ENCODE results near the gene SNX18. TPM values are rescaled to one million over a fixed set of nuclear protein-coding genes. Genes with fewer than 3 reads are reported as not detected.
"Not testable (repeated sequence)": the region's sequence is repeated elsewhere in the genome, so short reads cannot be mapped to it uniquely, and the experiment has no call there.

SNX18 gene
- polyA plus RNA-seq (2013, experiment 1 of 2), result 8.7 TPM
- polyA plus RNA-seq (2013, experiment 2 of 2), result 10.6 TPM

- H3K9me3 ChIP-seq (ENCODE audit: insufficient read depth, low read depth, low read length), result no peaks in the 10 kb centered on the region
- H3K27me3 ChIP-seq (ENCODE audit: insufficient read depth, low read length), result peaks cover 23% of the 10 kb centered on the region
- under 1% methylated on average over 88 of the region's 88 CpGs for WGBS
- H3K27ac ChIP-seq (ENCODE audit: low read depth, low read length), result peak within 1 kb of the TSS; percentile 62; the same call in 1 of the 2 replicates
- peak within 1 kb of the TSS; percentile 84 for H3K4me3 ChIP-seq (ENCODE audit: low read length)
- H3K9ac ChIP-seq (ENCODE audit: low read depth, low read length), result peak within 1 kb of the TSS; percentile 87
- H3K36me3 ChIP-seq (ENCODE audit: insufficient read depth, low read length), result no peaks in the 10 kb centered on the region
- H3K4me1 ChIP-seq (ENCODE audit: insufficient read depth, low read length), result peaks cover 22% of the 10 kb centered on the region
Observed at GRCh38 chr5:54517512-54518145, at the start of gene SNX18. TSS of gene SNX18 (plus strand) at chr5:54517759. CDS start at chr5:54517953, 194 bp downstream.

GRCh38 chr5:54469622-54470021 is 47.9 kb upstream of the SNX18 start:
- Histone ChIP-seq H3K36me3 (ENCODE audit: insufficient read depth, low read length) (no peaks in the 10 kb centered on the region), H3K27me3 (ENCODE audit: insufficient read depth, low read length) (no peaks in the 10 kb centered on the region), H3K4me3 (ENCODE audit: low read length) (no peak overlapping the region), H3K9me3 (ENCODE audit: insufficient read depth, low read depth, low read length) (no peaks in the 10 kb centered on the region), H3K27ac (ENCODE audit: low read depth, low read length) (no peak overlapping the region), H3K9ac (ENCODE audit: low read depth, low read length) (no peak overlapping the region), H3K4me1 (ENCODE audit: insufficient read depth, low read length) (no peaks in the 10 kb centered on the region)
- WGBS, result 81% methylated on average over 2 of the region's 2 CpGs

GRCh38 chr5:54470128-54470527 is 47.4 kb upstream of the SNX18 start:
- WGBS, result 95% methylated on average over 2 of the region's 2 CpGs
- H3K9me3 ChIP-seq (ENCODE audit: insufficient read depth, low read depth, low read length), result no peaks in the 10 kb centered on the region
- no peak overlapping the region for H3K4me3 ChIP-seq (ENCODE audit: low read length)
- no peaks in the 10 kb centered on the region for H3K36me3 ChIP-seq (ENCODE audit: insufficient read depth, low read length)
- no peak overlapping the region for H3K9ac ChIP-seq (ENCODE audit: low read depth, low read length)
- H3K27me3 ChIP-seq (ENCODE audit: insufficient read depth, low read length), result no peaks in the 10 kb centered on the region
- no peaks in the 10 kb centered on the region for H3K4me1 ChIP-seq (ENCODE audit: insufficient read depth, low read length)
- H3K27ac ChIP-seq (ENCODE audit: low read depth, low read length), result no peak overlapping the region

- H3K4me1 ChIP-seq (ENCODE audit: insufficient read depth, low read length), result no peaks in the 10 kb centered on the region
- no peaks in the 10 kb centered on the region for H3K9me3 ChIP-seq (ENCODE audit: insufficient read depth, low read depth, low read length)
- no peaks in the 10 kb centered on the region for H3K36me3 ChIP-seq (ENCODE audit: insufficient read depth, low read length)
- 88% methylated on average over 1 of the region's 1 CpG for WGBS
- H3K4me3 ChIP-seq (ENCODE audit: low read length), result no peak overlapping the region
- H3K27me3 ChIP-seq (ENCODE audit: insufficient read depth, low read length), result no peaks in the 10 kb centered on the region
- H3K9ac ChIP-seq (ENCODE audit: low read depth, low read length), result no peak overlapping the region
- H3K27ac ChIP-seq (ENCODE audit: low read depth, low read length), result no peak overlapping the region
Observed at GRCh38 chr5:54470677-54471076, 46.9 kb upstream of the SNX18 start.

- 76% methylated on average over 3 of the region's 3 CpGs for WGBS
- H3K4me1 ChIP-seq (ENCODE audit: insufficient read depth, low read length), result no peaks in the 10 kb centered on the region
- no peaks in the 10 kb centered on the region for H3K9me3 ChIP-seq (ENCODE audit: insufficient read depth, low read depth, low read length)
- no peak overlapping the region for H3K27ac ChIP-seq (ENCODE audit: low read depth, low read length)
- no peak overlapping the region for H3K9ac ChIP-seq (ENCODE audit: low read depth, low read length)
- no peaks in the 10 kb centered on the region for H3K27me3 ChIP-seq (ENCODE audit: insufficient read depth, low read length)
- H3K4me3 ChIP-seq (ENCODE audit: low read length), result no peak overlapping the region
- H3K36me3 ChIP-seq (ENCODE audit: insufficient read depth, low read length), result no peaks in the 10 kb centered on the region
Observed at GRCh38 chr5:54471398-54471797, 46.2 kb upstream of the SNX18 start.

GRCh38 chr5:54476682-54477081 is 40.9 kb upstream of the SNX18 start:
- Histone ChIP-seq H3K9me3 (ENCODE audit: insufficient read depth, low read depth, low read length) (no peaks in the 10 kb centered on the region), H3K4me1 (ENCODE audit: insufficient read depth, low read length) (no peaks in the 10 kb centered on the region), H3K36me3 (ENCODE audit: insufficient read depth, low read length) (no peaks in the 10 kb centered on the region), H3K27ac (ENCODE audit: low read depth, low read length) (no peak overlapping the region), H3K4me3 (ENCODE audit: low read length) (no peak overlapping the region), H3K27me3 (ENCODE audit: insufficient read depth, low read length) (no peaks in the 10 kb centered on the region), H3K9ac (ENCODE audit: low read depth, low read length) (no peak overlapping the region)
- 90% methylated on average over 2 of the region's 2 CpGs for WGBS

GRCh38 chr5:54477941-54478478 is 39.5 kb upstream of the SNX18 start:
- no peak overlapping the region for H3K4me3 ChIP-seq (ENCODE audit: low read length)
- no peaks in the 10 kb centered on the region for H3K4me1 ChIP-seq (ENCODE audit: insufficient read depth, low read length)
- no peak overlapping the region for H3K27ac ChIP-seq (ENCODE audit: low read depth, low read length)
- 91% methylated on average over 1 of the region's 1 CpG for WGBS
- H3K36me3 ChIP-seq (ENCODE audit: insufficient read depth, low read length), result no peaks in the 10 kb centered on the region
- H3K27me3 ChIP-seq (ENCODE audit: insufficient read depth, low read length), result no peaks in the 10 kb centered on the region
- no peak overlapping the region for H3K9ac ChIP-seq (ENCODE audit: low read depth, low read length)
- H3K9me3 ChIP-seq (ENCODE audit: insufficient read depth, low read depth, low read length), result no peaks in the 10 kb centered on the region

GRCh38 chr5:54480296-54480695 is 37.3 kb upstream of the SNX18 start:
- H3K4me1 ChIP-seq (ENCODE audit: insufficient read depth, low read length), result no peaks in the 10 kb centered on the region
- H3K4me3 ChIP-seq (ENCODE audit: low read length), result no peak overlapping the region
- H3K36me3 ChIP-seq (ENCODE audit: insufficient read depth, low read length), result no peaks in the 10 kb centered on the region
- no peak overlapping the region for H3K27ac ChIP-seq (ENCODE audit: low read depth, low read length)
- no peak overlapping the region for H3K9ac ChIP-seq (ENCODE audit: low read depth, low read length)
- no peaks in the 10 kb centered on the region for H3K9me3 ChIP-seq (ENCODE audit: insufficient read depth, low read depth, low read length)
- no peaks in the 10 kb centered on the region for H3K27me3 ChIP-seq (ENCODE audit: insufficient read depth, low read length)

GRCh38 chr5:54484219-54484894 is 33.2 kb upstream of the SNX18 start:
- Histone ChIP-seq H3K4me1 (ENCODE audit: insufficient read depth, low read length) (no peaks in the 10 kb centered on the region), H3K9me3 (ENCODE audit: insufficient read depth, low read depth, low read length) (no peaks in the 10 kb centered on the region), H3K27me3 (ENCODE audit: insufficient read depth, low read length) (no peaks in the 10 kb centered on the region), H3K4me3 (ENCODE audit: low read length) (no peak overlapping the region), H3K27ac (ENCODE audit: low read depth, low read length) (no peak overlapping the region), H3K36me3 (ENCODE audit: insufficient read depth, low read length) (no peaks in the 10 kb centered on the region), H3K9ac (ENCODE audit: low read depth, low read length) (no peak overlapping the region)
- 89% methylated on average over 5 of the region's 5 CpGs for WGBS

- not testable (repeated sequence) for H3K9me3 ChIP-seq (ENCODE audit: insufficient read depth, low read depth, low read length); H3K4me3 ChIP-seq (ENCODE audit: low read length); H3K9ac ChIP-seq (ENCODE audit: low read depth, low read length); H3K27me3 ChIP-seq (ENCODE audit: insufficient read depth, low read length); H3K27ac ChIP-seq (ENCODE audit: low read depth, low read length); H3K36me3 ChIP-seq (ENCODE audit: insufficient read depth, low read length); H3K4me1 ChIP-seq (ENCODE audit: insufficient read depth, low read length)
Observed at GRCh38 chr5:54485659-54486058, 31.9 kb upstream of the SNX18 start.

GRCh38 chr5:54489648-54489979 is 27.9 kb upstream of the SNX18 start:
- WGBS, result 52% methylated on average over 2 of the region's 2 CpGs
- H3K9me3 ChIP-seq (ENCODE audit: insufficient read depth, low read depth, low read length); H3K9ac ChIP-seq (ENCODE audit: low read depth, low read length); H3K27me3 ChIP-seq (ENCODE audit: insufficient read depth, low read length); H3K4me1 ChIP-seq (ENCODE audit: insufficient read depth, low read length); H3K4me3 ChIP-seq (ENCODE audit: low read length); H3K27ac ChIP-seq (ENCODE audit: low read depth, low read length); H3K36me3 ChIP-seq (ENCODE audit: insufficient read depth, low read length): not testable (repeated sequence)
